SK-N-SH (cell line): Measurements from ENCODE around the gene LPP.

Source experiments
- CTCF ChIP-seq: fragments of 200-600 bp; sonication (generic); IDR thresholded peaks from 2 replicates; pipeline ENCODE4 v1.6.1; 2017; ENCODE audit warnings: antibody characterized with exemption, mild to moderate bottlenecking, moderate library complexity
- EZH2phosphoT487 ChIP-seq: fragments of 200-600 bp; sonication (generic); IDR thresholded peaks from 2 replicates; pipeline ENCODE4 v1.6.1; 2017; ENCODE audit warnings: low read depth, mixed run types, mild to moderate bottlenecking, antibody characterized with exemption, moderate library complexity, borderline replicate concordance
- NRF1 ChIP-seq: IDR thresholded peaks from 2 replicates; pipeline ENCODE4 v1.6.1; 2012; ENCODE audit warnings: low read depth, mild to moderate bottlenecking, low read length
- PBX3 ChIP-seq: IDR thresholded peaks from 2 replicates; pipeline ENCODE4; 2012
- RXRA ChIP-seq: IDR thresholded peaks from 2 replicates; pipeline ENCODE4 v1.4.0; 2012; ENCODE audit warnings: low read depth, mild to moderate bottlenecking, borderline replicate concordance

DNA sequence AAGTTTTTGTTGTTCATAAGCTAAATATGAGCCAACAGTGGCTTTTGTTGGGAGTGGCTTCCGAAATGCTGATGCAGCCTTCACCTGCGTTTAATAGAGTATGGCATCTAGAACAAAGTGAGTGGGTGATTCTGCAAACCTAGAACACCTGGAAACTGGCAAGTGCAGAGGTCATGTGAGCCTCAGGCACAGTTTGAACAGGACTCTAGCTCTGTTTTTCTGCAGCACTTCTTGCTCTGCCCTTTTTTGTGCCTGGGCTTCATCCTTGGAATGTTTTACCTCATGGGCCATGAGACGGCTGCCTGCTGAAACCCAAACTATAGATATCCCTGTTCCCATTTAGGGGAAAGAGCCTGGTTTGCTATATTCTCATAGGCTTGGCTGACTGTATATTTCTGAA is 73.5 kb downstream of the LPP start:
- TF ChIP-seq NRF1 (no peak), CTCF (no peak), EZH2phosphoT487 (no peak), PBX3 (no peak), RXRA (no peak)
